Fibroblast of pulmonary artery (primary cell): ENCODE results near the gene AGO3.
A peak's percentile ranks its signal among the peaks of the same experiment; 100 is the strongest.

Experiments
- DNase-seq: peaks from one replicate; pipeline ENCODE4 v3.0.0-alpha.2; 2010; ENCODE audit warnings: low read depth
- H3K4me3 ChIP-seq: replicated peaks from 2 replicates; pipeline ENCODE4 v1.5.1; 2011; ENCODE audit warnings: low read depth, mild to moderate bottlenecking, control low read depth, low read length, moderate library complexity
- CTCF ChIP-seq: IDR thresholded peaks from 2 replicates; pipeline ENCODE4 v1.5.1; 2011; ENCODE audit warnings: mild to moderate bottlenecking, control low read depth, low read length, inconsistent platforms; ENCODE audit errors: missing control alignments

AGO3 gene

GRCh38 chr1:35935442-35936388, 4.8 kb downstream of the AGO3 start:
- DNase-seq = peak; percentile 81
- peak overlapping the region; percentile 7 for H3K4me3 ChIP-seq
- no peak for TF ChIP-seq CTCF

GRCh38 chr1:35936838-35937237, 5.9 kb downstream of the AGO3 start:
- TF ChIP-seq CTCF = no peak
- peak; percentile 56 for DNase-seq
- H3K4me3 ChIP-seq = no peak overlapping the region

GRCh38 chr1:35939484-35939883, 8.6 kb downstream of the AGO3 start:
- H3K4me3 ChIP-seq = no peak overlapping the region
- TF ChIP-seq CTCF = no peak
- DNase-seq = no peak

GRCh38 chr1:35945327-35945726, 14.4 kb downstream of the AGO3 start:
- no peak for DNase-seq
- no peak overlapping the region for H3K4me3 ChIP-seq
- TF ChIP-seq CTCF = no peak

GRCh38 chr1:35947547-35947946, 16.6 kb downstream of the AGO3 start:
- H3K4me3 ChIP-seq = no peak overlapping the region
- no peak for DNase-seq
- no peak for TF ChIP-seq CTCF

GRCh38 chr1:35958558-35958957, 27.7 kb downstream of the AGO3 start:
- TF ChIP-seq CTCF = no peak
- no peak overlapping the region for H3K4me3 ChIP-seq
- no peak for DNase-seq

DNA sequence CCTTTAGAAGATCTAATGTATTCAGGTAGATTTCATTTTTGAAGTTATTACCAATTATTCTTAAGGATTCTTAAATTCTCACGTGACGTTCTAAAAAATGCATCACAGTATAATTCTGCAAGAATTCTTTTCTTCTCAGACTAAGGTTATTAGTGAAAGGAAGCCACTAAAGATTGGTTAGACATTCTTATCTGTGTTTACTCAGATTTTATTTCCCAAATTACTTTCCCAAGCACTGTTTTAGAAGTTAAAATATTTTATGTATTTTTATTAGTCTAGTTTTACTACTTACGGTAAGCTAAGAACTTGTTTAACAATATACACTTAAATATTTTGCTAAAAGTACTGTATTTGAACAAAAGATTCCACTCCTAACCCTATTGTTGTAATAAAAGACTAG, 28.4 kb downstream of the AGO3 start:
- DNase-seq = no peak
- H3K4me3 ChIP-seq = no peak overlapping the region
- TF ChIP-seq CTCF = no peak
